Measurements from ENCODE around the gene MICAL2. TPM values are rescaled to one million over a fixed set of nuclear protein-coding genes. Genes with fewer than 3 reads are reported as not detected.

MICAL2 gene
- total RNA-seq, 1 experiment from 2014 or later: 59.8 TPM

DNA sequence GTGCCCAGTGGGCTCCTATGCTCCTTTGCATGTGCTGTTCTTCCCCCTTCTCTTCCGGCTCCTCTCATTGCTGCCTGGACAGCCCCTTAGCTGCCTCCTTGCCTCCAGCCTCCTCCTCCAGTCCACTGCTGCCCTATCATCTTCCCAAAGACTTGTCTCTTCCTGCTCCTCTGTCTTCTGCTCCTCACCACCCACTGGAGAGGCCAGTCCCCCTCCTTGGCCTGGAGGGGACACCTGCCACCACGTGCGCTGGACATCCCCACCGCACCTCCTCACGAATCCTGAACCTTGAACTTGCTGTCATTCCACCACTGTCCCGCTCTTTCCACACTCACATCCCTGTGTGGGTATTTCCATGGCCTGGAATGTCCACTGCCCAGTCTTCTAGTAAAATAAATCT lies 49.8 kb downstream of the MICAL2 start:
- no peak for DNase-seq (ENCODE audit: low read depth in 1 of 2, low spot score in 2 of 2)

DNA sequence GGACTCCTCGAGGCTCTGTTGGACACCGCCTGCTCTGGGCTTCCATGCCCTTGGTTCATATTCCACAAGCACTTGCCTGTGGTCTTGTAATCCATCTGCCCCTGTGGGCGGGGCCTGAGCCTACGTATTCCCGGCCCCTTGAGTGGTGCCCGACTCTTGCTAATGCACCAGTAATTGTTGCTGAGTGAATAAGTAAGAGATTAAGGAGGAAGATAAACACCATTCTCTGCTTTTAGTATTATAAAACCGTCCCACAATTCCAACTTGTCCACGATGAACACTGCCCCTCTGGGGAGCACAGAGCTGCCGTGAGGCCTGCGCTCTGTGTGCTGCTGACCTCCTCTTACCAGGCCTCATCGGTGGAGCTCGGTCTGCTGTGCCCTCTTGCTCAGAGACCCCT lies 50.3 kb downstream of the MICAL2 start:
- Histone ChIP-seq H3K27ac (peak overlapping the region; percentile 90), H3K27me3 (replicated peaks) (no peaks in the 10 kb centered on the region), H3K9me3 (replicated peaks) (no peaks in the 10 kb centered on the region), H3K36me3 (peaks cover 16% of the 10 kb centered on the region), H3K4me1 (replicated peaks) (peaks cover 92% of the 10 kb centered on the region), H3K4me3 (no peak overlapping the region)
- DNase-seq (ENCODE audit: low read depth in 1 of 2, low spot score in 2 of 2): peak; percentile 71 to 85

More for the DNA sequence above, 49.8 kb downstream of the MICAL2 start:
- H3K4me1 ChIP-seq (replicated peaks): peaks cover 88% of the 10 kb centered on the region
- H3K36me3 ChIP-seq: peaks cover 18% of the 10 kb centered on the region
- peak overlapping the region; percentile 90 for H3K27ac ChIP-seq
- H3K4me3 ChIP-seq: no peak overlapping the region
- no peaks in the 10 kb centered on the region for H3K9me3 ChIP-seq (replicated peaks)
- no peaks in the 10 kb centered on the region for H3K27me3 ChIP-seq (replicated peaks)

DNA sequence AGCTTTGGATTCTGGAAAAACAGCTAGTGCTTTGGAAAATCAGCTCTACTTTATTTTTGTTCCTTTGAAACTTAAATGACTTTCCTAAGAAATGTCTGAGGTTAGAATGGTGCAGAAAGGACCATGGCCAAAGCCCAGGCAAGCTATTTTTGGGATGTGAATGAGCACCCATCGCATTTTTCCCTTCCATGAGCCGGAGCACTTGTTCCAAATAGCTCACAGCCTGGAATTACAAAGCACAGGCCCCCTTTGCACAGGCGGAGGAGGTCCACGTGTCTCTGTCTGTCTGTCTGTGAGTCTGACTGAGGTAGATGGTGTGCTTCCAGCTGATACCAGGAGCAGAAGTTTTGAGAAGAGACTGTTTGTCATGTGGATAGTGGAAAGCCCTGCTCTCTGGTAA lies 50.7 kb downstream of the MICAL2 start:
- Histone ChIP-seq H3K4me3 (no peak overlapping the region), H3K9me3 (replicated peaks) (no peaks in the 10 kb centered on the region), H3K27ac (peak overlapping the region; percentile 90), H3K4me1 (replicated peaks) (peaks cover 92% of the 10 kb centered on the region), H3K36me3 (peaks cover 15% of the 10 kb centered on the region), H3K27me3 (replicated peaks) (no peaks in the 10 kb centered on the region)
- DNase-seq (ENCODE audit: low read depth in 1 of 2, low spot score in 2 of 2): no peak

DNA sequence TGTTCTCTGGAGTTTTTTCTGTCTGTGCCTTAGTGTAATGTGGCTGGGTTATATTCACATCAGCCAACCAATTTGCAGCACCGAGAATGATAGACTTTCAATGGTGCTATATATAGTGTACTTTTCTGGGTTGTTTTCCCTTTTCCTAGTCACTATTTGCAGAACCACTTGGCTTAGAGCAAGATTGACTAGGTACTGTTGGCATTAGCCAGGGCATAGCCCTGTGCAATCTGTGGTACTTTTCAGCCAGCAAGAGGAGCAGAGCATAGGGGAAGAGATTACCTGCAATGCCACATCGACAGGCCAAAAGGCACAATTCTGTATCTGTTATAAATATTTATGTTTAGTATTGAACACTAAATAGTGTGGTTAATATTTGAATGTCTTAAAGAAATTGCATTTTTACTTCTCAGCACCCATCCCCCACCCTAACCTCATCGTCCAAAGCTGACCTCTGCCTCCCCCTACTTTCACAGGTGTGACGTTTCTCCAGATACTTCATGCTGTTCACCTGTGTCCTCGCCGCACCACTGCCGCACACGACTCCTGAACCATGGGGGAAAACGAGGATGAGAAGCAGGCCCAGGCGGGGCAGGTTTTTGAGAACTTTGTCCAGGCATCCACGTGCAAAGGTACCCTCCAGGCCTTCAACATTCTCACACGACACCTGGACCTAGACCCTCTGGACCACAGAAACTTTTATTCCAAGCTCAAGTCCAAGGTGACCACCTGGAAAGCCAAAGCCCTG lies 51.4 kb downstream of the MICAL2 start:
- no peaks in the 10 kb centered on the region for H3K9me3 ChIP-seq (replicated peaks)
- no peak for DNase-seq (ENCODE audit: low read depth in 1 of 2, low spot score in 2 of 2)
- H3K4me1 ChIP-seq (replicated peaks): peaks cover 94% of the 10 kb centered on the region
- peaks cover 19% of the 10 kb centered on the region for H3K36me3 ChIP-seq
- no peak overlapping the region for H3K4me3 ChIP-seq
- no peaks in the 10 kb centered on the region for H3K27me3 ChIP-seq (replicated peaks)
- H3K27ac ChIP-seq: peak overlapping the region; percentile 90; the same call in 1 of the 2 replicates

DNA sequence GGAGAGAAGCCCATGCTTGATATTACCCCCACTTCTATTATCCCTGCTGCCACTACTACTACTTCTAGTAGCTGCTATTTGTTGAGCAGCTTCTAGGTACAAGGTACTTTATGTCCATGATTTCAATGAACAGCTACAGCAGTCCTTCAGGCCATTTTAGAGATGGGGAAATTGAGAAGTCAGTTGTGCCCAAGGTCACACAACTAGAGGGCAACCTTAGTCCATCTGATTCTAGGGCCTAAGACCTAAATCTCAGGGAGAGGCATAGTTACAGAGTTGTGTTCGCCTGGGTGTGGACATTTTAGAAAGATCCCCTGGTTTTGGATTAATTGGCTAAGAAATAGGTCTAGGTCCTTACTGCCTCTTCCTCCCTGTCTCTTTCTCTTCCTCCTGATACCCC lies 52.3 kb downstream of the MICAL2 start:
- H3K36me3 ChIP-seq: peaks cover 19% of the 10 kb centered on the region
- no peaks in the 10 kb centered on the region for H3K9me3 ChIP-seq (replicated peaks)
- no peak overlapping the region for H3K4me3 ChIP-seq
- no peaks in the 10 kb centered on the region for H3K27me3 ChIP-seq (replicated peaks)
- DNase-seq (ENCODE audit: low read depth in 1 of 2, low spot score in 2 of 2): no peak
- peaks cover 94% of the 10 kb centered on the region for H3K4me1 ChIP-seq (replicated peaks)
- H3K27ac ChIP-seq: peak overlapping the region; percentile 93

DNA sequence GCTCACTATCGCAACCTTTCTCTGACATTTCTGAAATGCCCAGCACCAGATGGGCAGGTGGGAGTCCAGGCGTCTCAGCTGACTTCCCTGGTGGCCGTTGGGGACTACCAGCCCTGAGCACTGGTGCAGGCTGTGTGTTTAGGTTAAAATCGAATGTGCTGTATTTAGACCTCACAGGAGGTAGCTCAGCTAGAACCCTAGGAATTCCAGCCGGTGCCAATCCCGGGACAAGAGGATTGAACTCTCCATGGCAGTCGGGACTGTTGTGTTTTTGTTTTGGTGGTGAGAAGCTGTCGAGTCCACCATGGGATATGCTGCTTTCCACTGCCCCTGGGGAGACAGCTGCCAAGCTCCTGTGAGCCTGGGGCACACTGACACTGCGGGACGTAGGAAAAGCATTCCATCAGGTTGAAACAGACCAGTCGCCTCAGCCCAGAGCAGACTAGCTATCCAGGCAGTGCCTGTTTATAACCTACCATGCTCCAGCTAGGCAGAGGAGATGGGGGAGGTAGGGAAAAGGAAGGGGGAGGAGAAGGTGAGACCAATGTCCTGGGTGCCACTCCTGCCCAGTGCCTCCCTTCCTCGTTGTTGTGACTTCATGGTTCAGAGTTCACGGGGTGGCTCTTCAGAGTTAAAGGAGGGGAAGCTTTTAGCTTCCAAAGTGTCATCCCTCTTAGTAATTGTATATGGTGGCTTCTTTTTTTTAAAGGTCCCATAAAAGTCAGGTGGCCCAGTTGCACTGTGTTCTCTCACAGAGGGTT lies 53.0 kb downstream of the MICAL2 start:
- no peak overlapping the region for H3K4me3 ChIP-seq
- peaks cover 23% of the 10 kb centered on the region for H3K36me3 ChIP-seq
- no peaks in the 10 kb centered on the region for H3K27me3 ChIP-seq (replicated peaks)
- no peaks in the 10 kb centered on the region for H3K9me3 ChIP-seq (replicated peaks)
- H3K4me1 ChIP-seq (replicated peaks): peaks cover 94% of the 10 kb centered on the region
- H3K27ac ChIP-seq: peak overlapping the region; percentile 93
- DNase-seq (ENCODE audit: low read depth in 1 of 2, low spot score in 2 of 2): peak; percentile 88 to 90

DNA sequence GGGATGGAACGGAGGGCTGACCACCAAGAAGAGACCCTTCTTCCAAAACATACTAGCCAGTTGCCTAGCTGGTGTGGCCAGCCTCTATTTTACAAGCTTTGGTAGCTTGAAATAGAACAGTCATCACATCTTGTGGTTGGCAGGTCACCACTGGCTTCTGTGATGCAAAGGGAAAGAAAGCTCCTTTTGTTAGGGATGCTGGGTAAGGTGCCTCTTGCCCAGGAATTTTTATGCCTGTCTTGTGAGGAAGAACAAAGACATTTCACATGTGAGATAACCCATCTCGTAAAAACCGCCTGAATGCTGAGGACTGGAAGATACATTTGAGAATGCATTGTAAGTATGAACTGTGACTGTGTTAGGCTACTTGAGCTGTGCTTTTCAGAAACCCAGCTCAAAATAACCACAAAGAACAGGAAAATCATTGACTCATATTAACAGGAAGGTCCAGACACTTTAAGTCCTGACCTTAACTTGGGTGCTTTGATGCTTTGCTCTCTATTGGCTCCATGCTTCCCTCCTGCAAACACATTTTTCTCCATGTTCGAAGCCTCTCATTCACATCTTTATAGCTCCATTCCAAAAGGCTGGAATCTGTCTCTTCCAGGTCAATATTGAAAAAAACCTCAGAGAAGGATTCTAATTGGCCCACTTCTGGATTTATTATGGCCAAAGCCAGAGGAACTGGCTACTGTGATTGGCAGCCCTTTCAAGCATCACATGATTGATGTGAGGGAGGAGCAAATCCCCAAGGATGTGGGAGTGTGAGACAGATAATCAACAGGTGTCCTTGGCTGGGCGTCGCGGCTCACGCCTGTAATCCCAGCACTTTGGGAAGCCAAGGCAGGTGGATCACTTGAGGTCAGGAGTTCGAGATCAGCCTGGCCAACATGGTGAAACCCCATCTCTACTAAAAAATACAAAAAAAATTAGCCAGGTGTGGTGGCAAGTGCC lies 53.9 kb downstream of the MICAL2 start:
- Histone ChIP-seq H3K36me3 (peaks cover 23% of the 10 kb centered on the region), H3K9me3 (replicated peaks) (no peaks in the 10 kb centered on the region), H3K27ac (peak overlapping the region; percentile 93), H3K4me1 (replicated peaks) (peaks cover 92% of the 10 kb centered on the region), H3K27me3 (replicated peaks) (no peaks in the 10 kb centered on the region), H3K4me3 (no peak overlapping the region)
- DNase-seq (ENCODE audit: low read depth in 1 of 2, low spot score in 2 of 2): peak; percentile 76 to 87

DNA sequence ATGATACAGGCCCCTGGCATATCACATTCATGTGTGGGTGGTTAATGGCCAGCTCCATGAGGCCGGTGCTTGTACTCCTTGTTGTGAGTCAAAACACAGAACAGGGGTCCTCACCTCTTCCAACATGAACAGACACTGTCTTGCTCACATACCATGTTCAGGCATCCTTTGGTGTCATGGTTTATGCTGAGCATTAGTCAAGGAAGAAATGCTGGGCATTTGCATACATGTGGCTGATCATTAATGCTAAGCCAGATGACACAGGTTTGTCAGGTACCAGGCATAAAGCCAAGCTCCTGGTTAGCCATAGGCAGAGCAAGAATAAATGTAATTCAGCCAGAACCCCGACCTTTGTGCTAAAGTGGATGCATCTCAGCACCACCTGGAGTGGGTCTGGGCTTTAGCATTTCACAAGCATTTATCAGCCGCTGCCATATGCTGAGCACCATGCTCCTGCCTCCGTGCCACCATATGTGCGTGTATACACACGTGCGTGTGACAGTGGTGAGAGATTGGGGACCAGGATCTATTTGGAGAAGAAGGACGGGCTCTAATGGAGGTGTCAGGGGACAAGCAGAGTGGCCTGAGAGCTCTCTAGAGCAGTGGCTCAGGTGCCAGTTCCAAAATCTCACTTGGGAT lies 55.0 kb downstream of the MICAL2 start:
- Histone ChIP-seq H3K27ac (peak overlapping the region; percentile 14; the same call in 1 of the 2 replicates), H3K4me3 (no peak overlapping the region), H3K4me1 (replicated peaks) (peaks cover 93% of the 10 kb centered on the region), H3K9me3 (replicated peaks) (no peaks in the 10 kb centered on the region), H3K27me3 (replicated peaks) (no peaks in the 10 kb centered on the region), H3K36me3 (peaks cover 23% of the 10 kb centered on the region)
- no peak for DNase-seq (ENCODE audit: low read depth in 1 of 2, low spot score in 2 of 2)

DNA sequence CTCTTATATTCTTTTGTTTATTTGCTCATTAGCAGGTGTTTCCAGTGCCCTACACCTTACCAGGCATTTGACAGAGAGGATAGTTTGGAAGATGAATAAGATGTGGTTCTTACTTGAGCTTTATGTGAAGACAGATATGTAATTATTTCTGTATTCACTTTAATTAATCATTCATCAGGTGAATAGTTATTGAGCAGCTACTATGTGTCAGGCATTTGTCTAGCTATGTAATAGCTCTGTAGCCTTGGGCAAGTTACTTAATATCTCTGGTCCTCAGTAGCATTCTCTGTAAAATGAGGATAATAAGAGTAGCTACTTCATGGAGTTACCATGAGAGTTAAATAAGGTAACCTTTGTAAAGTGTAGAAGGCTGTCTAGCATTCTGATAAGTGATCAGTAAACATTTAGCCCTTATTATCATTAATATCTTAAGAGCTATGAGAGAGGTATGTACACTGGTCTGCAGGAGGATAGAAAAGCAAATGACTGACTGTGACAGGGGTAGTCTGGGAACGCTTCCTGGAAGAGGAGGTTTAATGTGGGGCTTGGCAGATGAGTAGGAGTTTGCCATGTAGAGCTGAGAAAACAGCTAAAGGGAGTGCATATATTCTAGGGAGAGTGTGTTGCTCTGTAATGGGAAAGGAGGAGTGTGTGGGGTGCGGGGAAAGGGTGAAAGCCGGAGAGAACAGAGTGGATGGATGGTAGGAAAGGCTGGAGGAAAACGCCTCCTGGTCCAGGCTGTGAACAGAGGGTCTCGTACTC lies 56.1 kb downstream of the MICAL2 start:
- H3K27ac ChIP-seq: peak overlapping the region; percentile 94
- peaks cover 23% of the 10 kb centered on the region for H3K36me3 ChIP-seq
- no peaks in the 10 kb centered on the region for H3K27me3 ChIP-seq (replicated peaks)
- H3K4me1 ChIP-seq (replicated peaks): peaks cover 91% of the 10 kb centered on the region
- H3K9me3 ChIP-seq (replicated peaks): no peaks in the 10 kb centered on the region
- no peak overlapping the region for H3K4me3 ChIP-seq
- DNase-seq (ENCODE audit: low read depth in 1 of 2, low spot score in 2 of 2): no peak

DNA sequence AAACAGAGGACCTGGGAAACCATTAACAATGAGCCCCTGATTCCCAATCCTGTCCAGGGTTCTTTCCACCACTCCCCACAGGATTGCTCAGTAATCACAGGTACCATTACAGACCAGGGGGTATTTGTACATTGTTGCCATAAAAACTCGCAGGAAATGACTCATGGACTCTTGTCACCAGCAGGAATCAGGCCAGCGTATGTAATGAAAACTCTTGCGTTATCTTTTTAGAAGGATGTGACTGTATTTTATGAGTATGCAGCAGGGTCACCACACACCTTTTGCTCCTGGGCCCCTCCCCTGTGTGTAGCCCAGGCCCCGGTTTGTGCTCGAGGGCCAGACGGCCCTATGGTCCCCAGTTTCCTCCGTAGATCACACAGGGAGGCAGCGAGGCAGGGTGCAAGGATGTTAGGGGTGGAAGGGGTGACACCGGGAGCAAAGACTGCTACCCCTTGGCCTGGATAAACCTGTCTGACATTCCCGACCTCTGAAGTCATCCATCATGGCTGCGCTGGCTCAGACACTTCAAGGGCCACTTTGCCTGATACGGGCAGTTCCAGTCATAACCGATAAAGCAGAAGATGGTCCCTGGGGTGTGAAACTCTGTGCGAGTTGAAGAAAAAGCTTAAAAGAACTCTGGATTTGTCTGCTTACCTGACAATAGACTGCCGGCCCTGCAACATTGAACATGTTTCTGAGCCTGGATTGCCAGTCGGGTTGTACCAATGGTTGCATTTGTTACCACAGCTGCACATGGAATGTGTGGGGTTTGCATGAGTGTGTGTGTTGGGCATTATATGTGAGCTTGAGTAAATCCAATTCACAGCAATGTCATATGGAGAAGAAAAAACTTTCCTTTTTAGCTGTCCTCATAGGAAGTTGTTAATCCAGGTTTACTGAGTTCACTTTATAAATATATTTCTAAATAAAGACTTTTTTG lies 56.9 kb downstream of the MICAL2 start:
- H3K4me1 ChIP-seq (replicated peaks): peaks cover 91% of the 10 kb centered on the region
- peaks cover 19% of the 10 kb centered on the region for H3K36me3 ChIP-seq
- H3K27me3 ChIP-seq (replicated peaks): no peaks in the 10 kb centered on the region
- H3K9me3 ChIP-seq (replicated peaks): no peaks in the 10 kb centered on the region
- H3K4me3 ChIP-seq: no peak overlapping the region
- H3K27ac ChIP-seq: peak overlapping the region; percentile 94
- DNase-seq (ENCODE audit: low read depth in 1 of 2, low spot score in 2 of 2): peak; percentile 78 to 92

DNA sequence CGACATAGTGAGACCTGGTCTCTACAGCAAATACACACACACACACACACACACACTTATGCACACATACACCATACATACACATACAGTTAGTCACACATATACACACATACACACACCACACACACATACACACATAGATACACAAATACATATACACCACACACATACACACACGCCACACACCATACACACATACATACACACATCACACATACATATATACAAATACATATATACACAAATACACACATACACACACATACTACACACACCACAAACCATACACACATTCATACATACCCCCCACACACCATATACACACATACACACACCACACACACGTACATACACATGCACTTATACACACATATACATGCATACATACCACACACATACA lies 57.7 kb downstream of the MICAL2 start:
- peaks cover 12% of the 10 kb centered on the region for H3K36me3 ChIP-seq
- H3K27ac ChIP-seq: peak overlapping the region; percentile 94
- DNase-seq (ENCODE audit: low read depth in 1 of 2, low spot score in 2 of 2): no peak
- no peak overlapping the region for H3K4me3 ChIP-seq
- H3K27me3 ChIP-seq (replicated peaks): no peaks in the 10 kb centered on the region
- H3K4me1 ChIP-seq (replicated peaks): peaks cover 89% of the 10 kb centered on the region
- no peaks in the 10 kb centered on the region for H3K9me3 ChIP-seq (replicated peaks)

DNA sequence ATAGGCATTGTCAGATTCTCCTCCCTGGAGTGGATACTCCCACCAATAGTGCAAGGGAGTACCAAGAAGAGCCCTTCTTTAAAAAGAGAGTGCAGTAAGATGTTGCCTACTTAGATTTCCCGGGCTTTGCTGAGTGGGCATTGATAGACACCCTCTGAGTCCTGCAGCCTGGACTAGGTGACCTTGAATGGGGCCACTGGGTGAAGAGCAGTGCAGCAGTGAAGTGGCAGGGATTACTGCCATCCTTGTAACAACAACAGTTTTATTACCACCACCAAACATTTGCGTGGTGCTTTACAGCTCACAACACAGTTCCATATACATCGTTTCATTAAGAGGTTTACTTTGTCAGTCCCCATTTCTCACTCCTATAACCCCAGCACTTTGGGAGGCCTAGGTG lies 59.4 kb downstream of the MICAL2 start:
- Histone ChIP-seq H3K27ac (peak overlapping the region; percentile 94), H3K4me3 (no peak overlapping the region), H3K27me3 (replicated peaks) (no peaks in the 10 kb centered on the region), H3K36me3 (peaks cover 14% of the 10 kb centered on the region), H3K9me3 (replicated peaks) (no peaks in the 10 kb centered on the region), H3K4me1 (replicated peaks) (peaks cover 88% of the 10 kb centered on the region)
- no peak for DNase-seq (ENCODE audit: low read depth in 1 of 2, low spot score in 2 of 2)
